Dermis microvascular lymphatic vessel endothelial cell (primary cell): ENCODE data around the gene CHST15. TPM values are rescaled to one million over a fixed set of nuclear protein-coding genes. Genes with fewer than 3 reads are reported as not detected.
A peak's percentile ranks its signal among the peaks of the same experiment; 100 is the strongest.
"Not testable (repeated sequence)": the region's sequence is repeated elsewhere in the genome, so short reads cannot be mapped to it uniquely, and the experiment has no call there.

Experiments
- DNase-seq, 2 donors: peaks; one replicate each; pipeline versions ENCODE4 v3.0.0 to v3.0.0-alpha.2; 2010; ENCODE audit warnings: low read depth in 2 of 2
- total RNA-seq: library from RNA; depleted of rRNA; stranded (reverse); fragments of >200 nt; gene quantifications from 2 replicates; pipeline ENCODE4 v1.2.1, GENCODE V29; 2014

Gene CHST15
- total RNA-seq, 1 donor from 2014 or later = 72.9 TPM

DNA sequence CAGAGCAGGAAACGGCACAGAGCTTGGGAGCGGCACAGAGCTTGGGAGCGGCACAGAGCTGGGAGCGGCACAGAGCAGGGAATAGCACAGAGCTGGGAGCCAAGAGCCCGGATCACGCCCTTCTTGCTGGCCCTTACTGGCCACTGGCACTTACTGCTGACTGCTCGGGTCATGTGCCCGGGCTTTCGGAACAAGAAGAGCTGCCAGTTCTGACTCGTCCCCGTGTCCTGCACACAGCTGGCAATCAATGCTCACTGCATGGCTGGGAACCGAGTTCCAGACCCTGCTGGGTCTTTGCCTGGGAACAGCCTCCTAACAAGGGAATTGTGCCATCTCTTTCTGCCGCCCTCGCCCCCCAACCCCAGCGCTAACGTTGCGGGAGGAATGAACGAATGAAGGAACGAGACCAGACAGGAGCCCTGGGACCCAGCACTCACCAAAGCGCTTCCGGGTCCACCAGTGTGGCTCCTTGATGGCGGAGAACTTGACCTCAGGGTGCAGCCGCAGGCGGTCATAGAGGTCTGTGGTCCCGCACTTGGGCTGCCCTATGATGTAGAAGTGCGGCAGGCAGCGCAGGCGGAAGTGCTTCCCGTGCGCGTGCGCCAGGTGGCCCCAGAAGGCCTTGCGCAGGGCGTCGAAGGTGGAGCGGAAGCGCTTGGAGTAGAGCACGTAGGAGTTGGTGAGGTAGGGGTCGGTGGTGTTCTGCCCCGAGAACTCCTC, 49.1 kb downstream of the CHST15 start:
- no peak for DNase-seq

DNA sequence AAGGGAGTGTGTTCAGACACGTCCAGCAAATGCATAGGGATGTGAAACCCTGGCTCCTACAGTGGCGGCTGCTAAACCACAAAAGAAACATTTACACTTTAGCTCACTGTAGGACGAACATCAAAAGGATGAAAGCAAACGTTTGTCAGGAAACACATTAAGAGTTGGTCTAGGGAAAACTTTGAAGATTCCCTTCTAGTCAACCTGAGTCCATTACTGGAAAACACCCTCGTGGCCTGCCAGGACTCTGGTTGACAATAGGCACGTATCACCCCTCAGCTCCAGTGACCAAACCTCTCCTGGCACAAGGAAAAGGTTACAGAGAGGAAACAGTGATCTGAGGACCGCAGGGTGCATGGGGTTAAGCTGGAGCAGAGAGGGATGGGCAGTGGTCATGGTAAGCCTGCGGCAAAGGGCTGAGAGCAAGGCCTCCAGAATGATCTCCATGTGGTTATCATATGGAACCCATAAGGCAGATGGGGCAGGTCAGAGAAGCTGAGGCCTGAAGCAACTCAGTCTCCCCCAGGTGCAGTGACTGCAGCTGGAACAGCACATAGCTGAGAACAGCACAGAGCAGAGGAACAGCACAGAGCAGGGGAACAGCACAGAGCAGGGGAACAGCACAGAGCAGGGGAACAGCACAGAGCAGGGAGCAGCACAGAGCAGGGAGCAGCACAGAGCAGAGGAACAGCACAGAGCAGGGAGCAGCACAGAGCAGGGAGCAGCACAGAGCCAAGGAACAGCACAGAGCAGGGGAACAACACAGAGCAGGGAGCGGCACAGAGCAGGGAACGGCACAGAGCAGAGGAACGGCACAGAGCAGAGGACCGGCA, 49.9 kb downstream of the CHST15 start:
- no peak for DNase-seq

DNA sequence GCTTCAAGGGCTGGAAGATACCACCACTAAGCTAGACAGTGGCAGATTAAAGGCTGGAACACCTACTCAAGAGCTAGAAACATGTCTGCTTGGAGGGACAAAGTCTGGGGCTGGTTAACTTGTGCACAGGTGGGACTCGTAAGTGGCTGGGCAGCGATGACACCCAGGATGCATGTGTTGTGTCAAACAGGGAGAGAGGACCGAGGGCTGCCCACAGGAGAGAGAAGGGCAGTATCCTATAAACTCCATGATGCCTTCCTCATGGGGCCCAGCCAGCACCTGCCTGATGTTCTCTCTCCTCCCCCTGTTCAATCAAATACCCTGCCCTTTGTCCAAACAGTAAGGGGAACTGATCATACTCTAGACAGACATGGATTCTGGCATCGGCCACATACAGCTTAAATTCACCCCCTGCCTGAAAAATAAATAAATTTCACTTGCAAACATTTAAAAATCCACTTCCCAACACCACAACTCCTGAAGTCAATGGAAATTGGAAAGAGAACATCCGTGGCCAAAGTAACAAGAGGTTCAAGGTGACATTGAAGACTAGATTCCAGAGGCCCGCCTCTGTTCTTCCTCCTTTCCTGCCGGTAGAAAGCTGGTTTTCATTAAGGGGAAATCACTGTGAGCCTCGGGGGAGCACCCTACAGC, 50.6 kb downstream of the CHST15 start:
- no peak for DNase-seq

DNA sequence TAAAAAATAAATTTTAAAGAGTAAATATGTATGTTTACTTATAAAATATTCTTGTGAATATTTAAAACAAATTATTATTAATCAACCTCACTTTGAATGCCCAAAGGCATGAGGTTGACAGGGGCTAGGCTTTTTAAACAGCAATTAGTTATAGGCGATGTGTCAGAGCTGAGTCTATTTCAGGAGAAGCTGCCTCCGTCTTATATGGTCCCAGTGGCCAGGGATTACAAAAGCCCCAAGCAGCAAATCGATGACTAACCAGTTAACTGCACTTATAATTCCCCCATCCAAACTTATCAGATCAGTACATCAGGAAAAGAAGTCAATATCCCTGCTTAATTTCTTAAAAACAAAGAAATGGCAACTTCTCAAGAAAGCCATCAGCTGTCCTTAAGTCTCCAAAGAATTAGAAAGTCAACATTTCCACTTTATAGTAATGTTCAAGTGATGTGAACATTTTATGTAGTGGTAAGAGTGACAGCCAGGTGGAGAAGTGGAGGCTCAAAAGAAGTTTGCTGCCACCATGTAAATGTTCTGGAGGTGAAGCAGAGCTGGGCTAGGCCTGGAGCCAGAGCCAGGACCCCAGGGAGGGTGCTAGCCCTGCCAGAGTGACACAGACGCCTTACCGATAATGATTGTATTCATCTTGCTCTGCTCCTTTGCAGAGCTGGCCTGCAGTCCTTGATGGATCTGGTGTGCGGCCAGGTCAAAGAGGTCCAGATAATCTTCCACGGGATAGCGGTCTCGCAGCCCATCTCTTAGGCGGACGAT, 51.5 kb downstream of the CHST15 start:
- no peak for DNase-seq

DNA sequence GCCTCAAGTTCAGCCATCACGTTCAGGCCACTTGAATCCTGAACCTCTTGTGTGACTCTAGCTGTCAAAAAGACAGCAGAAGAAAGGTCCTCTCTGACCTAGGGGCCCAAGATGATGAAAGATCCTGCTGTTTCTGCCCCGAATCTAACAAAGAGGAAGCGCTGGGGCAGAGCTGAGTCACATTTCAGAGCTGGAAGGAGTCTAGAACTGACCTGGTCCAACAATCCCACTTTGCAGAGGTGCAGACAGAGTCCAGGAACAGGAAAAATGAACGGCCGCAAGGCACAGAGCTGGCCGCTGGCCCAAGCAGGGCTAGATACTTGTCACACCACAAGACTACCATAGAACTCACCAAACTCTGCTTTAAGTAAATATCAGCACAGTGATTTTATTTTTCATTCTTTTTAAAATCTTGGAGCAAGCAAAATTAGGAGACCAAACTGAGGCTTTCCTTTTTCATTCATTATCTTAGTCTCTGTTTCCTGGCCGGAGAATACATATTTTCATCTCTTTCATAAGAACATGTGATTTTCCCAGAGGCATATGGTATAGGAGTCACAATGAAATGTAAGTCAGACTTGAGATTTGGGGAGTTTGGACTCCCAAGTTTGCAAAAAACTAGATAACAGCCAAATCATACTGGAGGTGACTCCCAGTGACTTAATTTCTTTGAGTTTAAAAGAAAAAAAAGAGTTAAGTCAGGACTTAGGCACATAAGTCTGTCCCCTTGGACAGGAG, 52.8 kb downstream of the CHST15 start:
- DNase-seq = peak in 1 of 2 donors; percentile 58

DNA sequence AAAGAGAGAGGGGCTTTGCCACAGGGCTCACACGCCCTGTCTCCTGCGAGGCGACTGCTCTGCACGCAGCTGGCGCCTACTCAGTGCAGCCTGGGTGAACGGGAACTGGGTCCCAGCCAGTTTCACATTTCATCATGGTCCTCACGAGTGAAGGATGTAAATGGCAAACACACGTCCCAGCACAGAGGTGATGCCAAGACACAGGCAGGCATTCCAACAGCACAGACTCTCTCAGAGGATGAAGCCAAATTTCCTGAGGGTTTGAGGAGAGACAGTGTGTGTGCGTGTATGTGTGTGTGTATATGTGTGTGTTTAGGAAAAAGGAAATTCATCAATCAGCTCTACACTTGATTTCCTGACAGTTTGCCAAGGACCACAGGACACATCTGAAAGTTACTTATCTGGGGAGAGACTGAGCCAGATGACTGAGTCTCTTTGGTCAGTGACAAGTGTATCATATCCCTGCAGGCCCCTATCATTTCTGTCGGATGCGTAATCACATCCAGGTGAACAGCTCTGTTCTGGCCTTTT, 53.9 kb downstream of the CHST15 start:
- peak; percentile 97 to 98 for DNase-seq

GRCh38 chr10:124037784-124038183, 55.6 kb downstream of the CHST15 start:
- DNase-seq = no peak

DNA sequence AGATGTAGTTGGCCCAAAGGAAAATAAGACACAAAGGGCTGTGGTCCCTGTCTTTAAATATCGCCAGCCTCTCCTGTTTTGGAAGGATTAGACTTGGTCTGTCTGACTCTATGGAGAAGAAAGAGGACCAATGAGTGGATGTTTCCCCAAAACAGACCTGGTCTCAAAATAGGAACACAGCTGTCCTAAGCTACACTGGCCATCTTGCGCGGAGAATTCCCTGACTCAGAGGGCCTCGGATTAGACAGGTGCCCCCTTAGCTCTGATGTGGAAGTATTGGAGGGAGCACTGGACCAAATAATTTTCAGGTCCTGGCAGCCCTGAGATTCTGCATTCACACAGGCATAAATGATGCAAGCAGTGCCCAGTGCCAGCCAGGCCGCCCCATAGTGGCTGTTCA, 56.1 kb downstream of the CHST15 start:
- no peak for DNase-seq

GRCh38 chr10:124036746-124037145, 56.7 kb downstream of the CHST15 start:
- no peak for DNase-seq

DNA sequence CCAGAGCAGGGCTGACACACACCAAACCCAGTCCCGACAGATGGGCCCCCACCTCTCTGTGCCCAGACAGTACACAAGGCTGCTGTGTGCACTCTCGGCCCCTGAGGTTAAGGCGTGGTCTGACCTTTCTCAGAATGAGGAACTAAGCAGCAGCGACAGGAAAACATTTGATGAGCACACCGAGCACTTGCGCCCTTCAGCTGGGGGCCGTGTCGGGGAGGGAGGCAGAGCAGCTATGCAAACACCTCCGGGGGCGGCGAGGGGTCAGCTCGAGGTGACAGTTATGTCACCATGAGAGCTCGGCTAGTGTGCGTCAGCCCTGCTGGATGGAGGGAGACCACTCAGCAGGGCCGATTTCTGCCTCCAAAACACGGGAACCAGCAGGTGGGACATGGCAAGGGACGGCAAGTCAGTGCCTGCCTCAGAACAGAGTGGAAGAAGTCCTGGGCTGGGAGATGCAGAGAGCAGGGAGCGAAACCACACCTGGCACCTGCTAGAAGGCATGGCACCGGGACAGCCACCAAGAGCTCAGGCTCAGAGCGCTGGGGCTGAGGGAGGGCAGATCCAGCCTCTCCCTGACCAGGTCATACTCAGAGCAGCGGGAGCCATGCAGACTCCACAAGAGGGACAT, 57.4 kb downstream of the CHST15 start:
- peak in 1 of 2 donors; percentile 20 for DNase-seq

DNA sequence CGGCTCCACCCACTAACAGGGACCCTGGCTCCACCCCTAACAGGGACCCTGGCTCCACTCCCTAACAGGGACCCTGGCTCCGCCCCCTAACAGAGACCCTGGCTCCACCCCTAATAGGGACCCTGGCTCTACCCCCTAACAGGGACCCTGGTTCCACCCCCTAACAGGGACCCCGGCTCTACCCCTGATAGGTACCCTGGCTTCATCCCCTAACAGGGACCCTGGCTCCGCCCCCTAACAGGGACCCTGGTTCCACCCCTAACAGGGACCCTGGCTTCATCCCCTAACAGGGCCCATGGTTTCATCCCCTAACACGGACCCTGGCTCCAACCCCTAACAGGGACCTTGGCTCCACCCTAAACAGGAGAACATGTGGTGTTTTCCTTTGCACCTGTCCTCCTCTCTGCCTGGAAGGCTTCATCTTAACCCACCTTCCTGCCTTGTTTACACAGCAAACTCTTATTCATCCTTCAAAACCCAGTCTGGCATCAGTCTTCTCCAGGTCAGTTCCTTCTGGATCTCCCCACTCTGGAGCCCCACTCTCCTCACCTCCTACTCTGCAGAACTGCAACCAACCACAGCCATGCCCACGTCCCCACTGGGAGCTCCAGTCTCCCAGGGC, 58.0 kb downstream of the CHST15 start:
- DNase-seq = no peak

GRCh38 chr10:124034576-124035305, 58.7 kb downstream of the CHST15 start:
- DNase-seq = not testable (repeated sequence)

- peak in 1 of 2 donors; percentile 28 for DNase-seq
Measured at GRCh38 chr10:124033887-124034218, 59.5 kb downstream of the CHST15 start.

DNA sequence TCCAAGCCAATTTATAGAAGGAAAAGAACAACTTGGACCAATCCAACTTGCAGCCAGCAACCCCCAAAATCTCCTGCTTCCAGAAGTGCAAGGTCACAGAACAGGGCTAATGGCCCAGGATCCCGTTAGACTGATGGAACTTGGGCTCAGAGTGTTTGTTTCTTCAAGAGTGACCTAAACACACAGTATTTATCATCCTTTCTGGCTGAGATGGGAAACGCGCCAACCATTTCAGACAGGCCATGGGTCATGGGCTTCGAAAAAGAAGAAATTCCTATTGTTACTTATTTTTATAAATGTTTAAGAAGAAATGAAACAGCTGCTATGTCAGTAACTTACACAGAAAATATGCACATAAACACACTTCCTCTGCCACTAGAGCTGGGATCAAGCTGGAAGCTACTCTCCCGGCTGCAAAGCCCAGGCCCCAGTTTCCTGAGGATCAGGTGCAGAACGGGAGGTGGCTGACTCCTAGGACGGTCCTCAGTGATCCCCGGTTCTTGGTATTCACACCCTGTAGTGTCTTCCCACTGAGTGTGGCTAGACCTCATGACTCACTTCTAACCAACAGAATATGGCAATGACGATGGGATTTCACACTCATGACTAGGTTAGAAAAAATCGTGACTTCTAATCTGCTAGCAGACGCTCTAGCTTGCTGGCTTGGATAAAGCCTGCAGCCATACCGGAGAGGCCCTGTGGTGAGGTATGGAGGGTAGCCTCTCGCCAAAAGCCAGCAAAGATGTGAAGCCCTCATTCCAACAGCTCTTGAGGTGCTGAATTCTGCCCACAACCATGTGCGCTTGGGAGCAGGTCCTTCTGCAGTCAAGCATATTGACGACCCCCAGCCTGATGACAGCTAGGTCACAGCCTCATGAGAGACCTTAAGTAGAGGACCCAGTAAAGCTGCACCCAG, 60.2 kb downstream of the CHST15 start:
- peak in 1 of 2 donors; percentile 74 for DNase-seq

DNA sequence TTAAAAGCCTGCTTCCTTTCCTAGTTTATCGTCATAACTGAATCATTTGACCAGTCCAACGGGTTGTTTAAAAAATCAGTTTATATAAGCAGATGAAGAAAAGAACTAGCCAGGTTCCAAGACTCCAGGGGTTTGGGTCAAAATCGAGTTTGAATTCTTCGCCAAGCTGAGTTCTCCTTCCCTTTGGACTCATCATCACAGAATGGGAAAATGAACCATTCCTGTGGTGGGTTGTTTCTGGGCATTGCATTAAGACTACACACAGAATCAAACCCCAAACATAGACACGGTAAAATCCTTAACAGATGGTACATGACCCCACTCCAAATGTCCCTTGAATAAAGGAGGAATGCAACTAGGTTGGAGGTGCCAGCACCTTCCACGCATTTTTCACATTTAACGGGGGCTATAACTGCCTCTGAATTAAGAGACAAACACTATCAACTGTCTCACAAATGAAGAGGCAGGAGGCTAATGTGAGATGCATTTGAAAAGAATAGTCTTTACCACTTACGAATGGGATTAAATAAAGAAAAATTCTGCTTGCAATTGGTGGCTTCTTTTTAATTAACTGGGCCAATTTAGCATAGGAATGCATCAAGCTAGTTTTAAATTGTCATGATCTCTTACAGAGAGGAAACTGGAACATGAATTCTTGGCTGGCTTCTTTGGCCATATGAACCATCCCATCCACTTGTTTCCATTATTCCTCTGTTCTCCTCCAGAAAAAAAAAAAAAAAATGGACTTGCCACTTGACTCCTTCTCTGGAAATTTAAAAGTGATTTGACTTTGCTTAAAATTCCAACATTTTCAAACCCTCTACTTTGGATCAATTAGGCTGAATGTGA, 61.1 kb downstream of the CHST15 start:
- DNase-seq = no peak

- no peak for DNase-seq
Measured at GRCh38 chr10:124030492-124031110, 62.8 kb downstream of the CHST15 start.

- DNase-seq = no peak
Measured at GRCh38 chr10:124030061-124030460, 63.3 kb downstream of the CHST15 start.
